CD4-positive, alpha-beta T cell treated with Interleukin-4 for 1 hour (primary cell): ENCODE data around the gene HSPD1.
"Not testable (repeated sequence)": the region's sequence is repeated elsewhere in the genome, so short reads cannot be mapped to it uniquely, and the experiment has no call there.

ENCODE experiments used
- DNase-seq, 2 donors: peaks; one replicate each; pipeline ENCODE4 v3.0.0-alpha.2; 2020 to 2022

The HSPD1 gene

DNA sequence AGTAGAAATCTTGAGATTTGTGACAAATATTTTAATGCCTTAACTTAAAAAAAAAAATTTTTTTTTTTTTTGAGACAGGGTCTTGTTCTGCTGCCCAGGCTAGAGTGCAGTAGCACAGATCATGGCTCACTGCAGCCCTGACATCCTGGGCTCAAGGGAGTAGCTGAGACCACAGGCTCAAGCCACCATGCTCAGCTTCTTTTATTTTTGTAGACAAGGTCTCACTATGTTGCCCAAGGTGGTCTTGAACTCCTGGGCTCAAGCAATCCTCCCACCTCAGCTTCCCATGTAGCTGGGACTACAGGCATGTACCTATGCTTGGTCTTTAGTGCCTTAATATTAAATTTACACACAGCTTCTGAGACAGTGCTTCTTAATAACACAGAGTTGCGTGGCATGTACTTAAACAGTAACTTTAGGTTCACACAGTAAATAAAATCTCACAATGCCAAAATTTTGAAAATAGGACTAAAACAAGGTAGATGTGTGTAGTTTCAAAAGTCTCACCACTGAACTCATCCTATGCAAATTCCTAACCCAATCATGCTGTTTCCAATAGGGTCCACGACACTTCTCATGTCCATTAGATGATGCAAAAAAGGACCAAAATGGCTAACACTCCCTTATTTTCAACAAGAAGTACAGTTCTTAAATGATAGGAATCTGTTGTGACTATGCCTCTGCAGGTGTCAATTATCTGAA, 4.1 kb downstream of the HSPD1 start:
- DNase-seq, result no peak

DNA sequence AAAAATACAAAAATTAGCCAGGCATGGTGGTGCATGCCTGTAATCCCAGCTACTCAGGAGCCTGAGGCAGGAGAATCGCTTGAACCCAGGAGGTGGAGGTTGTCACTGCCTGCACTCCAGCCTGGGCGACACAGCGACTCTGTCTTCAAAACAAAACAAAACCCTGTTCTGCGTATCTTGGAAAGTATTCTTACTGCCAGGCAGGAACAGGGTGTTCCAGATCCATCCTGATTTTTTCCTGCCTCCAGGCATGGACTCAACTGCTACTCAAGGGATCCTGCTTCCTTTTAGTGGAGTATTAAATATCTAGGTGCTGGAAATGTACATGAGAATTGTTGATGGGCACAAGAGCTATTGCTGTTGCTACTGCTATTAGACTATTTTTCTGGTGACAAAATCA, 12.3 kb downstream of the HSPD1 start:
- no peak for DNase-seq

DNA sequence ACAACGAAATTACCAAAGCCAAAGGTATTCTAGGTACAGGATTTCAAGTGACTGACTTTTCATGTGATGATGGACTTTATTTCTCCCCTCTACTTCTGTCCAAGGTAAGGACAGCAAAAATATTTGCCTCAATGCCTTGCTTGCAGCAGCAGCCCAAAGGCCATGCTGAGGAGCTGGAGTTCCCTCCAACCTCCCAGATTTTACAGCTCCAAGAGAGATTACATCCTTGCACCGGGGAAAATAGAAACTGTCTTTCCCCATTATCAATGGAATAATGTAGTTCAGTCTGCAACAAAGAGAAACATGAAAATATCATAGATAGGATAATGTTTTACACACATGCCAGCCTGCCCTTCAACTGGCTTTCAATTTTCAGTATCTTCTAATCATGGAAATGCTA, 13.5 kb downstream of the HSPD1 start:
- DNase-seq, result no peak

DNA sequence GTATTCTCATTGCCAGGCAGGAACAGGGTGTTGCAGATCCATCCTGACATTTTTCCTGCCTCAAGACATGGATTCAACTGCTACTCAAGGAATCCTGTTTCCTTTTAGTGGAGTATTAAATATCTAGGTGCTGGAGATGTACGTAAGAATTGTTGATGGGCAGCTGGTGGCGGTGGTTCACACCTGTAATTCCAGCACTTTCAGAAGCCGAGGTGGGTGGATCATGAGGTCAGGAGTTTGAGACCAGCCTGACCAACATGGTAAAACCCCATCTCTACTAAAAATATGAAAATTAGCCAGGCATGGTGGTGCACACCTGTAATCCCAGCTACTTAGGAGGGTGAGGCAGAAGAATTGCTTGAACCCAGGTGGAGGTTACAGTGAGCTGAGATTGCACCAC, 15.4 kb downstream of the HSPD1 start:
- DNase-seq, result not testable (repeated sequence)

DNA sequence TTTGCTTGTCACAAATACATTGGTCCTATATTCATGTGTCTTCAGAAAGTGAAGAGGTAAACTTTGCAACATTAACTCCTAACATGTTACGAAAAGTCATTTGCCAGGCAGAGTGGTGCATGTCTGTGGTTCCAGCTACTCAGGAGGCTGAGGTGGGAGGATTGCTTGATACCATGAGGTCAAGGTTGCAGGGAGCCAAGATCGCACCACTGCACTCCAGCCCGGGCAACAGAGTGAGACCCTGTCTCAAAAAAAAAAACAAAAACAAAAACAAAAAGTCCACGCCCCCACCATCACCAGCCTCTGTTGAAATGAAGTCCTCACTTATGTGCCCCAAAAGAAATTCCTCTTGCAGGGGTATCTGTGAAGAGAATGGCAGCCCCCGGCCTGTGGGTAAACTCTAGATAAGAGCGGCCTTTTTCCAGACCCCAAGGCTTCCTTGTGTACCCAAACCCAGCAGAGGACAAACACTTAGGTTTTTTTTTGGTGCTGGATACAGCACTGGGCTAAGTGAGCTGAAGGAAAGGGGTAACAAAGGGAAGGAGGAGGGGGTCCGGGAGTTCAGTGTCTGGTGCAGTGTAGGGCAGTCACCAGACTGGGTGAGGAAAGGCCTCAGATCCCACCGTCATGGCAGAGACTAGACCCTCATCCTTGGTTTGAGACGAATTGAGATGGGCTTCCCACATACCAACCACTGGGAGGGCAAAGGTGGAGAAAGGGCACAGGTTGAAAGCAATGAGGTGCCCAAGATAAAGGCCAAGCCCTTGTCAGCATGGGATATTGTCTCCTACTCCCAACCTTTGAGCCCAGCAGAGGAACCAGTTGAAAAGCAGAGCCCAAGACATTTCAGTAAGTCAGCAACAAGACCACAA, 19.2 kb downstream of the HSPD1 start:
- DNase-seq, result no peak

DNA sequence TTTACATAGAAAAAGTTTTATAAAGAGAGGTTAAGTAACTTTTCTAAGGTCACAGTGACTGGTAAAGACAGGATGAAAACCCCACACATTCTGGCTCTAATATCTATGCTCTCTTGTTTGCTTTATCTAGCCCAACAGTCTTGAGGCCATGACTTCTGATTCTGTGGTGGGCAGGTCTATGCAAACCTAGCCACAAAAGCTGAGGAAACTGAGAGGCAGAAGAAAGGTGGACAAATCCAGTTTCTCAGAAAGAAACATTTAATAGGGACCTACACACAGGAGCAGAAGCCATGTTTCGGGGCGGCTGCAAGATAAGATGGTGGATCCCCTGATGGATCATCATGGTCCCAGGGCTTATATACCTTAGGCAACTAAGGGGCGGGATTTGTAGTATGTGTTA, 21.8 kb downstream of the HSPD1 start:
- DNase-seq, result no peak

DNA sequence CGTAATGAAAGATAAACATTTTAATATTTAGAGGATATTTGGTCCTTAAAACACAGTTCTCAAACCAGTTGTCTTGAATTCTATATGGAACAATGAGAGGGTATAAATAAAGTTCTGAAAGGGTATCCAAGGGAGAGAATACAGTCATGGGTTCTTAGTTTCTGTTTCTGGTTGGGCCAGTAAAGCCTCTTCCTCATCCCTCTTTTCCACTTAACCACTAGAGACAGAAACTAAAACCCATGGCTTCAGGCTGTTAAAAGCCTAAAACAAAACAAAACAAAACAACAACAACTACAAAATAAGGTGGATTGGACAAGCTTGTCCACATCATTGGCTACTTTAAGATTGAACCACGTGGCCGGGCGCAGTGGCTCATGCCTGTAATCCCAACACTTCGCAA, 27.5 kb downstream of the HSPD1 start:
- no peak for DNase-seq

DNA sequence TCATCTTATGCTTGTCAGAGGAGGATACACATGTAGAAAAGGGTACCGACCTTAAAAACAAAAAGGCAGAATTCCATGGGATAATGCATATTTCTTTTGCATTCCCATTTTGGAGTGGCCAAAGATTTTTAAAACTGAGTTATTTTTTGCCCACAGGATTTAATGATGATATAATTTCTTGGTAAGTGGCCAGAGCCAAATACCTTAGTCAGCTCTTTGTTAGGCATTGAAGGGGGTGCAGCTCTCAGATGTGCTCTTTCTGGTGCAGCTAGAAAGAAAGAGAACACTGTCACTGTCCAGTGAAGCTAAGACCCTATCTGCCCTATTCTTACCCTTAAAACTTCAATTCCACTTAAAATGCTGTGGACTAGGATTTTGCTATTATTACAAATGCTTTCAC, 35.5 kb downstream of the HSPD1 start:
- DNase-seq, result no peak

DNA sequence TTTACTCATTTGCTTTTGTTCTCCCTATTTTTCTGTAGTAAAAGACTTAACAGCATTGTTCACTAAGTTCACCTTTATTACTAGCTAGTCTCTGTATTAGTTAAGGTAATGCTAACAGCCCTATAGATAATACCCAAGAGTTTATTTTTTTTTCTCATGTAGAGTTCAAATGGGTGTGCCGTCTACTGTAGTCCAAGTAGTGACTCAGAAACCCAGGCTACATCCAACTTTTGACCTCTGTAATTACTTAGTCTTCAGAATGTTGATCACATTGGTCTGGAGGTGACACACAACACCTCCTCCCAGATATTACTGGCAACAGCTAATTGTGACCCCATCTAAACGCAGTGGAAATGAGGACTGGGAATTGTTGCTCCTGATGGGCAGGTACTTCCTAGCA, 38.6 kb downstream of the HSPD1 start:
- no peak for DNase-seq

DNA sequence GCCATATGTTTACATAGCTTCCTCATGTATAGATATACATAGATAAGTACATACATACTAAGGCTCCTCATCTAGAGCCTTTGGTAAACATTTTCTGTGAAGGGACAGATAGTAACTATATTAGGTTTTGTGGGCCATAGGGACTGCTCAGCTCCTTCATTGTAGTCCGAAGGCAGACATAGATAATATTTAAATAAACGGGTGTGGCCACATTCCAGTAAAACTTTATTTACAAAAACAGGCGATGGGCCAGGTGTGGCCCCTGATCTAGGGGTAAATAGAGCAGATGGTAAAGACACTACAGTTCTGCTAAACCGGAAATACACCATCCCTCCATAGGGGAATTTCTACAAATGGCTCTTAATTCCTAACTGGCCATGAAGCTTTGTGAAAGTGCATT, 39.0 kb downstream of the HSPD1 start:
- no peak for DNase-seq

DNA sequence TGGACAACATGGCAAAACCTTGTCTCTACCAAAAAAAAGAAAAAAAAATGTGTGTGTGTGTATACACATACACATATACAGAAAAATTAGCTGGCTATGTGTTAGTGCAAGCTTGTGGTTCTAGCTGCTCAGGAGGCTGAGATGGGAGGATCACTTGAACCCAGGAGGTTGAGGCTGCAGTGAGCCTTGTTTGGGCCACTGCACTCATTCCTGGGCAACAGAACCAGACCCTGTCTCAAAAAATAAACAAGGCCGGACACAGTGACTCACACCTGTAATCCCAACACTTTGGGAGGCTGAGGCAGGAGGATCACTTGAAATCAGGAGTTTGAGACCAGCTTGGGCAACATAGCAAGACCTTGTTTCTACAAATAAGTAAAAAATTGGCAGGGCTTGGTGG, 44.2 kb downstream of the HSPD1 start:
- DNase-seq, result no peak

DNA sequence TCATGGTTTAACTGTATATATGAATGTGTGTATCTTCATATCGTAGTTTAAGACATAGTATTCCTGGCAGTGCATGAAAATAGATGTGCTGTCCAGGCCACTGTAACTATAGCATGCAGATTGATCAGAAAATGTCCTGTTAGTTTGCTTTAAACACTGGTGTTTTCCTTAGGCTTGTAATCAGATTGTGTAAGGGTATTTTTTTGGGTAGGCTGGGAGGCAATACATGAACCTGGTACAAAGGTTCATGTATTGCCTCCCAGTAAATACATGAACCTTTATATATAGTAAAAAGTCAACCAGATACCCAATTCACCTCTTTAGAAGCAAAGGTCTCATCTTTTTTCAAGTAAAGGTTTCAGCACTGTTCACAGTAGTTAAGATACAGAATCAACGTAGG, 44.7 kb downstream of the HSPD1 start:
- DNase-seq, result no peak

DNA sequence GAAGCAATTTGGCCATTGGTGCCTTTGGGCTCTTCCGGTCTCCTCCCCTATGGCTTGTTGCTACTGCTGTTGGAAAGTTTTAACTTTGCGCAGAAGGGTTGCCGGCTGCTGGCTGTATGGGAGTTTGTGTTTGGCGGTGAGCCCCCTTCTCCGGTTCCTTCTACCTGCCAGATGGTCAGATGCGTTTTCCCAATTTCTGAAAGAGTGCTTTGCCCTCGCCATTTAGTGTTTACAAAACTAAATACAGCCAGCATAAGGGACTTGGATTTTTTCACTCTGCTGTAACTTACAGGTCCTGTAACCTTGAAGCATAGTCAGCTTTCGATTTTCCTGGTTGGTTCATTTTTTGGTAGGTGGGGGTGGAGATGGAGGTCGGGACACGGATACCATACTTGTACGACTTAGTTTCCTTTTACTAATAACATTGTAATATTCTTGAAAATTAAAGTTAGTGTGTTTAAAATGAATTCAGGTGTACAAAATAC, 45.7 kb downstream of the HSPD1 start:
- no peak for DNase-seq

DNA sequence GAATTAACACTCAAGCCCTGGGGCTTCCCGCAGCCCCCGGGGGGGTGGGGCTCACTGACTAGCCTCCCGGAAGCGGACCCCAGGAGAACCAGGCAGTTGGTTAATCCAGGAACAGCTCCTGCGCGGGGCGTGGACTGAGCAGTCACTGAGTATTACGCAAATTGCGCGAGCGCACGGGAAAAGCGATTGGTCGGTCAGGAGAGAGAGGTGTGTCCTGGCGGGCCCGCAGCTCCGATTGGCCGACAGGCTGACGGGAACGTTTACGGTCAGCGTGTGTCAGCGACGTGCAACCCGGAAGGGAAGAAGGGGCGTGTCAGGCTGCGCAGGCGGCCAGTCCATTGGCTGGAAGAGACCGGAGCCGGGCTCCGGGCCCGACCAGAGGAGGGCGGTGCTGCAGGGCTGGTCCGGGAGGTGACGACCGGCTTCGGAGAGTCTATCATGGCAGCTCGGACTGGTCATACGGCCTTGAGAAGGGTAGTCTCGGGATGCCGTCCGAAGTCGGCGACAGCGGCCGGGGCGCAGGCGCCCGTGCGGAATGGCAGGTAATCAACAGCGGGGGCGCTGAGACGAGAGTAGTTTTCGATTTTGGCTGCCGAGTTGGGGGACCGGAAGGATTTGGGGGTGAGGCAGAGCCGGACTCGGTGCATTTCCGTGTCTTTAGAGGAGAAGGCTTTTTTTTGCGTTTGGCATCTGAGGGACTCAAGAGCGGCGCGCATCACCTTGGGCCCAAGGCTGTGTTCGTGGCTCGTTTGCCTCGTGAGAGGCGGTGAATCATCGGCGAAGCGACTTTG, 46.3 kb downstream of the HSPD1 start, which contains the start of gene COQ10B:
TSS of gene COQ10B (plus strand) at position 430 of the 791 bp plus-strand sequence. CDS start at position 439, 9 bp downstream.
- DNase-seq, result peak; percentile 99

DNA sequence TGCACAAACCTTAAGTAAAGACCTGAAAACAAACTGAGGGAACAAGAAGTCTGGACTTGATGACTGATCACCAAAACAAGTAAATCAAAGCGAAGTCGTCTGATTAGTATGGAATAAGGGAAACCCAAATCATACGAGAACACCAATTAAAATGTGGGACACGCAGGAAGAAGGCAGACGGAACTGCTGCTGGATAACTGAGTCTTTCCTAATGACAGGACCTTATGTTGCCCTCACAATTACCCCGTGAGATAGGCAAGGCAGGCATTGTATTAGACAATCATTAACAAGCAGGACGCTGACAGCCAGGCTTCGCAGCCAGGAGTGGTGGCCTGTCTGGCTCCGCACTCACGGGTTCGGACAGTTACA, 46.9 kb downstream of the HSPD1 start:
- DNase-seq, result no peak

DNA sequence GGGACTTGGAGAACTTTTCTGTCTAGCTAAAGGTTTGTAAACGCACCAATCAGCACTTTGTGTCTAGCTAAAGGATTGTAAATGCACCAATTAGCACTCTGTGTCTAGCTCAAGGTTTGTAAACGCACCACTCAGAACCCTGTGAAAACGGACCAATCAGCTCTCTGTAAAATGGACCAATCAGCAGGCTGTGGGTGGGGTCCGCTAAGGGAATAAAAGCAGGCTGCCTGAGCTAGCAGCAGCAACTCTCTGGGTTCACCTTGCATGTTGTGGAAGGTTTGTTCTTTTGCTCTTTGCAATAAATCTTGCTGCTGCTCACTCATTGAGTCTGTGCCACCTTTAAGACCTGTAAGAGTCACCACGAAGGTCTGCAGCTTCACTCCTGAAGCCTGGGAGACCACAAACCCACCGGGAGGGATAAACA, 48.7 kb downstream of the HSPD1 start:
- not testable (repeated sequence) for DNase-seq

DNA sequence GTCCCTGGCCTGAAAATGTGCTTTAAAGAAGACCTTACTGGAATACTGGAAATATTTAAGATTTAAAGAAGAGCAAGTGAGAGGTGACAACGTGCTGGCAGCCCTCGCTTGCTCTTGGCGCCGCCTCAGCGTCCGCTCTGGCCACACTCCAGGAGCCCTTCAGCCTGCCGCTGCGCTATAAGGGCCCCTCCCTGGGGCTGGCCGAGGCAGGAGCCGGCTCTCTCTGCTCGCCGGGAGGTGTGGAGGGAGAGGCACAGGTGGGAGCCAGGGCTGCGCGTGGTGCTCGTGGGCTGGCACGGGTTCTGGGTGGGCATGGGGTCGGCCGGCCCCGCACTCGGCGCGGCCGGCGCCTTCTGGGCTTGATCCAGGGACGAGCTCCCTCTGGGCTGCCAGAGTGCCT, 49.2 kb downstream of the HSPD1 start:
- no peak for DNase-seq

DNA sequence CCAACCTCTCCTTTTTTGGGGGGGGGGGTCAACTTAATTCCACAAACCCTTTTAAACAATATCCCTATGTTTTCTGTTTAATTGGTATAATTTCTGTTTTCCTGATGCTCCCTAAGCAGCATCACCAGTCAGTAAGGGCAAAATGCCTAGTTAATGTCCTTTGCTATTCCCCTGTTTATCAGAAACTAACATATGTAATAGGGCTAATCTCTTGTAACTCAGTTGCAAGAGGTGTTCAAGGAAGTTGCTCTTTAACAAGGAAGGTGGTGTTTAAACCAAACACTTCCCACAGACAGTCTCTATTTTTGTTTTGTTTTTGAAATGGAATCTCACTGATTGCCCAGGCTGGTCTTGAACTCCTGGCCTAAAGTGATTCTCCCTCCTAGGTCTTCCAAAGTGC, 52.8 kb downstream of the HSPD1 start:
- DNase-seq, result no peak

DNA sequence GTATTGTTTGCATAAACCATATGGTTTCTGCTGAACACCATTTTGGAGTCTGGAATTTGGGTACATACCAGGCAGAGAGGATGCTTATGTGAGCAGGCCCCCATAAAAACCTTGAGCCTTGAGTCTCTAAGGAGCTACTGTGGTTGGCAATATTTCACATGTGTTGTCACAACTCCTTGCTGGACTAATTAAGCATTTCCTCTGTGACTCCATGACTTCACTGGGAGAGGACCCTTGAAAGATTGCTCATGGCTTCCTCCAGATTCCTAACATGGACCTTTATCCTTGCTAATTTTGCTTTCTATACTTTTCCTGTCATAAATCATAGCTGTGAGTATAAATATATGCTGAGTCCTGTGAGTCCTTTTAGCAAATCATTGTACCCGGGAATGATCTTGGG, 53.9 kb downstream of the HSPD1 start:
- DNase-seq, result no peak

DNA sequence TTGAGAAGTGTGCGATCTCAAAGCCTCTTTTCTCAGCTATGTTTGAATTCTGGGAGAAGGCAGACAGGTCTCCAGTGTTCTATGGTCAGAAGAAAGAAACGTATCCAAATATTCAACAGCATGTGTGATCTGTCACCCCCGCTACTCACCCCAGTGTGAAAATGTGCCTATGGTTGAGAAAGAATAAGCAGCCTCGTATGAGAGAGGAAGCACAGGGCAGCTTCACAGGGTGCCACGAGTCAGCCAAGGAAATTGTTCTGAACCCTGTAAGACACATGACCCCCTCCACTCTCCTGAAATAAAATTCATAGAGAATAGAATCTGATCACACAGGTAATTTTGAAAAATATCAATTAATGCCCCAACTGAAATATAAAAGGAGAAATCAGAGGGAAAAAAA, 56.8 kb downstream of the HSPD1 start:
- DNase-seq, result no peak

DNA sequence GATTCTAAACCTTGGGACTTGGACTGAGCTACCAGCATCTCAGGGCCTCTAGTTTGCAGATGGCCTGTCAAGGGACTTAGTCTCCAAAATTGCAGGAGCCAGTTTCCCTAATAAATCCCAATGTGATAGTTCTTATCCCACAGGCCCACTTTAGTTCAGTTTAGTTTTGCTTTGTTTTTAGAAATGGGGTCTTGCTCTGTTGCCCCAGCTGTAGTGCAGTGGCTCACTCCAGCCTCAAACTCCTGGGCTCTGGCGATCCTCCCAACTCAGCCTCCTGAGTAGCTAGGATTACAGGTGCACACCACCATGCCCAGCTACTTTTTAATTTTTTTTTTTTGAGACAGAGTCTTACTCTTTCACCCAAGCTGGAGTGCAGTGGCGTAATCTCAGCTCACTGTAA, 62.3 kb downstream of the HSPD1 start:
- DNase-seq, result no peak
